ENCODE measurements around the gene TRIP13.

TRIP13 gene

GRCh38 chr5:955886-956761 is 63.4 kb downstream of the TRIP13 start:
- DNase-seq (ENCODE audit: low read depth), result no peak

- DNase-seq (ENCODE audit: low read depth), result no peak
These were observed 64.5 kb downstream of the TRIP13 start for GRCh38 chr5:956941-957747.

DNA sequence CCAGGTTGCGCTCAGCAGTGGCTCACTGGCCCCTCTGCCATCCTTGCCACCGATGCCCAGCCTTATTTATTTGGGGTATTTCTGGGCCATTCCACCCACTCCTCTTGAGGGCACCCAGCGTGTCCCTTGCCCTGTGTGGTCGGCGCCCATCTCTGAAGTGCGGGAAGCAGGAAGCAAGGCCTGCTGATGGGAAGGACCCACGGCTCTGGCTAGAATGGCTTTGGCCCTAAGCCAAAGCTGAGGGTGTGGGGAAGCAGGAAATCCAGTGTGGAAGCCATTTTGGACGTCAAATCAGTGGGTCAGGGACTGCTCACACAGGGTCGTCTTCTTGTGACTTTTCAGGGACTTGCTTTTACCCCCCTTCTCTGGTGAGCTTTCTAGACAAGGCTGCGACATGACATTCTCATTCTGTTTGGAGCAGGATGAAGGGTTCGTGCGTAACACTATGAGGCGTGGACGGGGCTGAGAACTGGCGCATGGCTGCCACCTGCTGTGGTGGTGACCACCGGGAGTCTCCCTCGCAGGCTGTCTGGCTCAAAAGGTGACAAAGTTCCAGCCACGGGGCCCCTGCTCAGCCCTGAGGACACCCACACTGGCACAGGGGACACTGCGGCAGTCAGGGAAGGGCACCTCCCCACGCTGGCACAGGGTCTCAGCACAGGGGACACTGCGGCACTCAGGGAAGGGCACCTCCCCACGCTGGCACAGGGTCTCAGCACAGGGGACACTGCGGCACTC is 65.2 kb downstream of the TRIP13 start:
- no peak for DNase-seq (ENCODE audit: low read depth)

- DNase-seq (ENCODE audit: low read depth), result no peak
These were observed 66.3 kb downstream of the TRIP13 start for GRCh38 chr5:958701-959571.

GRCh38 chr5:959581-960531 is 67.2 kb downstream of the TRIP13 start:
- no peak for DNase-seq (ENCODE audit: low read depth)

DNA sequence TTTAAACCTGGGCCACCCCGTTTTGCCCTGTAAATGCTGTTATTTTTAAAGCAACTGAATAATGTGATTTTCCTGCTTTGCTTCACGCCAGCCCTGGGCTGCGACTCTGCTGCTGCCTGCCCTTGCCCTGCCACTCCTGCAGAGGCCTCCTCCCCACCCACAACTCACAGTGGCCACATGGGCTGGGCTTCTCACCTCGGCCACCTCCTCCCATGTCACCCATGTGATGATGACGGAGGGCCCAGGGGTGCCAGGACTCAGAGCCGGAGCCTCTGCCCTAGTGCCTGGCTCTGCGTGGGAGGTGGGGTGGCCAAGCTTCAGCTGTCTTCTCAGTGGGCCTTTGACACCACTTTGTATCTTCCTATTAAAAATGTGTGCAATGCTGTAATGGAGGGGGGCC is 67.9 kb downstream of the TRIP13 start:
- no peak for DNase-seq (ENCODE audit: low read depth)

DNA sequence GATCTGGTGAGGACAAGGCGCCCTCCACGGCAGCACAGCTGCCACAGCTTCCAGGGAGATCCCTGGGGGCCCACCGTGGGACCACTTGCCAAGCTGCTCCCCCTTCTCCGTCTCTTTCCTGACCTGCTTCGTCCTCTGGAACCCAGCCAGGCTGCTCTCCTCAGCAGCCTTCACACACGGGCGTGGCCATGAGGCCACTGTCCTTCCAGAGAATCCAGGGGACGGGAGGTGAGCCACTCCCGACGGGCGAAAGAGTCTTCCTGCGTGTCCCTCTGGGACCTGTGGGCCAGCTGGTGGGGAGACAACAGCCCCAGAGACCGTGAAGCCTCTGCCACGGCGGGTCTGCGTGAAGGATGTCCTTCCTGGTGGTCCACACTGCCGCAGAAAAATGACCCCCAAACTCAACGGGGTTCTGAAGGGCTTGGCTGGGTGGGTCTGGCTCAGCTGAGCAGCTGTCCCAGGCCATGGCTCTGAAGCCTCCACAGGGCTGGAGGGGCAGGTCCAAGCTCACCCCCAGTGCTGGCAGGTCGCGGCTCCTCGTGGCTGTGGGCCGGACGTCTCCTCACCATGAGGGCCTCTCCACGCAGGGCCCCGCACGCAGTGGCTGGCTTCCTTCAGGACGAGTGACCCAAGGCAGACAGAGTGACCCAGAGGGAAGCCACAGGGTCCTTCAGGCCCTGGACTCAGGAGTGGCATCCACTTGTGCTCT is 68.5 kb downstream of the TRIP13 start:
- DNase-seq (ENCODE audit: low read depth), result no peak

- DNase-seq (ENCODE audit: low read depth), result no peak
These were observed 69.1 kb downstream of the TRIP13 start for GRCh38 chr5:961711-962240.

GRCh38 chr5:962386-962785 is 69.7 kb downstream of the TRIP13 start:
- DNase-seq (ENCODE audit: low read depth), result no peak

GRCh38 chr5:962801-963200 is 70.1 kb downstream of the TRIP13 start:
- no peak for DNase-seq (ENCODE audit: low read depth)

- no peak for DNase-seq (ENCODE audit: low read depth)
These were observed 70.6 kb downstream of the TRIP13 start for GRCh38 chr5:963310-963672.

GRCh38 chr5:963673-964531 is 71.2 kb downstream of the TRIP13 start:
- DNase-seq (ENCODE audit: low read depth), result no peak

GRCh38 chr5:964821-965220 is 72.1 kb downstream of the TRIP13 start:
- DNase-seq (ENCODE audit: low read depth), result no peak

- DNase-seq (ENCODE audit: low read depth), result no peak
These were observed 73.1 kb downstream of the TRIP13 start for GRCh38 chr5:965604-966344.

GRCh38 chr5:966345-966710 is 73.6 kb downstream of the TRIP13 start:
- no peak for DNase-seq (ENCODE audit: low read depth)

DNA sequence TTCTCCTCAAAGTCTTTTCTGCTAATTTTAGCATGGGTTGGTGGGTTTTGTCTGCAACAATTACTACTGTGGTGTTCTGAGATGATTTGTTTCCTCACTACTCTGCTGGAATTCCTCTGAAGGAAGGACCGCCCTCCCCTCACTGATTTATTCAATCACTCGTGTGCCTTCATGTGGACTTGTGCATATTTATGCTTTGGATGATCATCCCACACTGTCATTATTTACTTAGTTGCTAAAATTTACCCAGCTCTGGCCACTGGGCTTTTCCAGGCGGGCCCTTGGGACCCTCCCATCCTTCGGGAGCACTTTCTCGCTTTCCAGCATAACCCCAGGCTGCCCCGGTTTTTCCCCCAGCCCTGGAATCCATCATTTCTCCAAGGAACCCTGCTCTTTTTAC is 74.3 kb downstream of the TRIP13 start:
- no peak for DNase-seq (ENCODE audit: low read depth)

All from stimulated activated CD8-positive, alpha-beta memory T cell treated with anti-CD3 and anti-CD28 coated beads, Interleukin-15, amount 100 ng/mL, for 1 hour (primary cell).